WTC11 (cell line): Measurements from ENCODE around the gene EXOC4. TPM values are rescaled to one million over a fixed set of nuclear protein-coding genes. Genes with fewer than 3 reads are reported as not detected.
A peak's percentile ranks its signal among the peaks of the same experiment; 100 is the strongest.

ENCODE experiments used
- ATAC-seq: fragments of 200-7000 bp; cut with Tn5 transposase; 2 replicates; pipeline ENCODE4 v1.10.0; 2021; ENCODE audit warnings: mild to moderate bottlenecking, moderate library complexity
- CTCF ChIA-PET: fragments of 300-600 bp; sonication (Branson Sonifier 250); formaldehyde crosslinking; loops from one replicate; lab custom pipeline; 2021; ENCODE audit warnings: antibody characterized with exemption; lab: Charles Lee
- POLR2A ChIA-PET: fragments of 350-600 bp; sonication (Branson Sonifier 250); formaldehyde crosslinking; loops from one replicate; lab custom pipeline; 2021; ENCODE audit warnings: antibody characterized with exemption; lab: Charles Lee
- DNase-seq: peaks from one replicate; pipeline ENCODE4 v3.0.0; 2021; ENCODE audit warnings: low spot score
- H3K27ac Mint-ChIP-seq: 2 replicates; pipeline ENCODE4 v1.8.0; 2021; ENCODE audit warnings: mixed read lengths
- H3K27me3 Mint-ChIP-seq: 2 replicates; pipeline ENCODE4 v1.8.0; 2021; ENCODE audit warnings: low read depth, mild to moderate bottlenecking, moderate library complexity, mixed read lengths
- H3K36me3 Mint-ChIP-seq: 2 replicates; pipeline ENCODE4 v1.8.0; 2021; ENCODE audit warnings: mixed read lengths
- H3K4me1 Mint-ChIP-seq: 2 replicates; pipeline ENCODE4 v1.8.0; 2022; ENCODE audit warnings: mixed read lengths
- H3K4me3 Mint-ChIP-seq: 2 replicates; pipeline ENCODE4 v1.8.0; 2021; ENCODE audit warnings: mild to moderate bottlenecking, moderate library complexity, mixed read lengths
- H3K9me3 Mint-ChIP-seq: 2 replicates; pipeline ENCODE4 v1.8.0; 2021; ENCODE audit warnings: mixed read lengths
- CREM ChIP-seq: sonication (generic); formaldehyde crosslinking; IDR thresholded peaks from 2 replicates; pipeline ENCODE4 v1.8.1; 2022; ENCODE audit warnings: mild to moderate bottlenecking, missing genetic modification reagents, moderate library complexity
- GABPB1 ChIP-seq: sonication (generic); formaldehyde crosslinking; IDR thresholded peaks from 2 replicates; pipeline ENCODE4 v1.8.1; 2023; ENCODE audit warnings: mild to moderate bottlenecking, missing genetic modification reagents
- HMGA2 ChIP-seq: fragments of 250-450 bp; sonication (Bioruptor Pico); IDR thresholded peaks from 2 replicates; pipeline ENCODE4 v1.4.0; 2021; ENCODE audit warnings: mild to moderate bottlenecking, moderate library complexity
- SMAD3 ChIP-seq: sonication (generic); formaldehyde crosslinking; IDR thresholded peaks from 2 replicates; pipeline ENCODE4 v1.8.0; 2022; ENCODE audit warnings: missing genetic modification reagents, mild to moderate bottlenecking, borderline replicate concordance
- ZNF121 ChIP-seq: sonication (generic); formaldehyde crosslinking; IDR thresholded peaks from 2 replicates; pipeline ENCODE4 v1.8.0; 2023; ENCODE audit warnings: missing genetic modification reagents
- ZNF317 ChIP-seq: sonication (generic); formaldehyde crosslinking; IDR thresholded peaks from 2 replicates; pipeline ENCODE4 v1.8.1; 2023; ENCODE audit warnings: low read depth, mild to moderate bottlenecking, moderate library complexity, missing genetic modification reagents, borderline replicate concordance
- ZNF416 ChIP-seq: fragments of 250-450 bp; sonication (Bioruptor Pico); IDR thresholded peaks from 2 replicates; pipeline ENCODE4 v1.9.0; 2021; ENCODE audit warnings: mild to moderate bottlenecking, inconsistent platforms
- ZNF423 ChIP-seq: fragments of 250-450 bp; sonication (Bioruptor Pico); IDR thresholded peaks from 2 replicates; pipeline ENCODE4 v2.1.2; 2022; ENCODE audit warnings: mild to moderate bottlenecking, moderate library complexity
- total RNA-seq: library from RNA; stranded (reverse); gene quantifications from 3 replicates; pipeline ENCODE4 v1.2.3, GENCODE V29; 2021
- TF ChIP-seq, protein P1 (sequence below): fragments of 250-450 bp; sonication (Bioruptor Pico); conservative IDR thresholded peaks from 2 replicates; pipeline ENCODE4 v1.9.0; 2021; ENCODE audit warnings: mild to moderate bottlenecking
- TF ChIP-seq, protein P2 (sequence below): sonication (generic); formaldehyde crosslinking; IDR thresholded peaks from 2 replicates; pipeline ENCODE4 v1.8.1; 2023; ENCODE audit warnings: mild to moderate bottlenecking, missing genetic modification reagents, borderline replicate concordance
- TF ChIP-seq, protein P3 (sequence below): fragments of 250-450 bp; sonication (Bioruptor Pico); IDR thresholded peaks from 2 replicates; pipeline ENCODE4 v1.9.0; 2021; ENCODE audit warnings: mild to moderate bottlenecking
- TF ChIP-seq, protein P4 (sequence below): sonication (generic); formaldehyde crosslinking; conservative IDR thresholded peaks from 2 replicates; pipeline ENCODE4 v1.8.1; 2023; ENCODE audit warnings: mild to moderate bottlenecking, low read depth, missing genetic modification reagents, moderate library complexity
- TF ChIP-seq, protein P5 (sequence below): sonication (generic); formaldehyde crosslinking; IDR thresholded peaks from 2 replicates; pipeline ENCODE4 v1.8.0; 2022; ENCODE audit warnings: missing genetic modification reagents
- TF ChIP-seq, protein P6 (sequence below): sonication (generic); formaldehyde crosslinking; IDR thresholded peaks from 2 replicates; pipeline ENCODE4 v1.8.0; 2022; ENCODE audit warnings: mild to moderate bottlenecking, missing genetic modification reagents
- TF ChIP-seq, protein P7 (sequence below): fragments of 250-450 bp; sonication (Bioruptor Pico); IDR thresholded peaks from 2 replicates; pipeline ENCODE4 v1.9.0; 2021; ENCODE audit warnings: moderate library complexity, mild to moderate bottlenecking, inconsistent platforms, borderline replicate concordance
- TF ChIP-seq, protein P8 (sequence below): sonication (generic); formaldehyde crosslinking; IDR thresholded peaks from 2 replicates; pipeline ENCODE4 v1.8.0; 2022; ENCODE audit warnings: mild to moderate bottlenecking, missing genetic modification reagents
- TF ChIP-seq, protein P9 (sequence below): fragments of 250-450 bp; sonication (Bioruptor Pico); IDR thresholded peaks from 2 replicates; pipeline ENCODE4 v2.1.2; 2022; ENCODE audit warnings: mild to moderate bottlenecking, moderate library complexity
- TF ChIP-seq, protein P10 (sequence below): sonication (generic); formaldehyde crosslinking; IDR thresholded peaks from 2 replicates; pipeline ENCODE4 v1.8.1; 2022; ENCODE audit warnings: mild to moderate bottlenecking, missing genetic modification reagents, moderate library complexity, borderline replicate concordance

EXOC4 gene
- total RNA-seq, 1 experiment from 2014 or later: 62.0 TPM

DNA sequence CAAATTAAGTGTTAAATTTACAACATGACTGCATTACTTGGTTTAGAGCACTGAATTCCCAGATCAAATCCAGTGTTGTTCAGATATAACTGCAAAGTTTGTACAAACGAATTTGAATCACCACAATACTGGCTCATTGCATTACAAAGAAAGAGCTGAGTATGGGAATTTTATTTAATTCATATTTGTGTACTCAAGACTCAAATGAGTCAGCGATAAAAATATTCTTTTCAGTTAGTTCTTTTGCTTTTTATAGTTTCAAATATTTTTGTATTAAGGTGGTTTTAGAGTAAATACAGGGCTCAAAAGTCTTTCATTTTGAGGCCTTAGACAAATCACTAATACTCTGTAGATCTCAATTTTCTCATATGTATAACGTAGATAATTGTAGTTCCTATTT is 805.6 kb downstream of the EXOC4 start (continued):
- TF ChIP-seq, protein P1, sequence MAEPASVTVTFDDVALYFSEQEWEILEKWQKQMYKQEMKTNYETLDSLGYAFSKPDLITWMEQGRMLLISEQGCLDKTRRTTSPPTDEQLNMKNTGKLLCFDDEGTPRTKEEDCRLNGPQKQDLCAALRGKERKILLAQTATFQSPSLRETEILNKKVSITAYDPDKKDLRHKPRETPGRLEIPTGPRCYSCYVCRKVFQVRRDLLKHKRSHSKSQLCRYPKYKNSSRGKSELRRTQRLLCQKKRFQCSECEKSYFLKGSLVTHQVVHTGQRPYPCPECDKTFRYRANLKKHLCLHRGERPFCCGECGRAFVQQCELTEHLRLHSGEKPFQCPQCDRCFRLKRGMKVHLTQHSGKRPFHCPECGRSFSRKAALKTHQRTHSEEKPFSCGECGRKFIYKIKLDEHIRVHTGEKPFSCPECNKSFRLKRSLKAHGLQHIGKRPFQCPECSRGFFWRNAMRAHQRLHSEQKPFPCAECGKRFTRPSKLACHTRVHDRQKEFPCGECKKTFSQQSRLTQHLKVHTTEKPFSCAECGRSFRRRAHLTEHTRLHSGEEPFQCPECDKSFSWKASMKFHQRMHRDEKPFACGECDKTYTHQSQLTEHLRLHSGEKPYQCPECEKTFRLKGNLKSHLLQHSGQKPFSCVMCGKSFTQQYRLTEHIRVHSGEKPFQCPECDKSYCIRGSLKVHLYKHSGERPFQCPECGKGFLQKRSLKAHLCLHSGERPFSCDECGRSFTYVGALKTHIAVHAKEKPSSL (CRISPR knock-in tag): no peak
- TF ChIP-seq ZNF121 (CRISPR knock-in tag): no peak
- TF ChIP-seq CREM (CRISPR knock-in tag): no peak
- TF ChIP-seq, protein P2, sequence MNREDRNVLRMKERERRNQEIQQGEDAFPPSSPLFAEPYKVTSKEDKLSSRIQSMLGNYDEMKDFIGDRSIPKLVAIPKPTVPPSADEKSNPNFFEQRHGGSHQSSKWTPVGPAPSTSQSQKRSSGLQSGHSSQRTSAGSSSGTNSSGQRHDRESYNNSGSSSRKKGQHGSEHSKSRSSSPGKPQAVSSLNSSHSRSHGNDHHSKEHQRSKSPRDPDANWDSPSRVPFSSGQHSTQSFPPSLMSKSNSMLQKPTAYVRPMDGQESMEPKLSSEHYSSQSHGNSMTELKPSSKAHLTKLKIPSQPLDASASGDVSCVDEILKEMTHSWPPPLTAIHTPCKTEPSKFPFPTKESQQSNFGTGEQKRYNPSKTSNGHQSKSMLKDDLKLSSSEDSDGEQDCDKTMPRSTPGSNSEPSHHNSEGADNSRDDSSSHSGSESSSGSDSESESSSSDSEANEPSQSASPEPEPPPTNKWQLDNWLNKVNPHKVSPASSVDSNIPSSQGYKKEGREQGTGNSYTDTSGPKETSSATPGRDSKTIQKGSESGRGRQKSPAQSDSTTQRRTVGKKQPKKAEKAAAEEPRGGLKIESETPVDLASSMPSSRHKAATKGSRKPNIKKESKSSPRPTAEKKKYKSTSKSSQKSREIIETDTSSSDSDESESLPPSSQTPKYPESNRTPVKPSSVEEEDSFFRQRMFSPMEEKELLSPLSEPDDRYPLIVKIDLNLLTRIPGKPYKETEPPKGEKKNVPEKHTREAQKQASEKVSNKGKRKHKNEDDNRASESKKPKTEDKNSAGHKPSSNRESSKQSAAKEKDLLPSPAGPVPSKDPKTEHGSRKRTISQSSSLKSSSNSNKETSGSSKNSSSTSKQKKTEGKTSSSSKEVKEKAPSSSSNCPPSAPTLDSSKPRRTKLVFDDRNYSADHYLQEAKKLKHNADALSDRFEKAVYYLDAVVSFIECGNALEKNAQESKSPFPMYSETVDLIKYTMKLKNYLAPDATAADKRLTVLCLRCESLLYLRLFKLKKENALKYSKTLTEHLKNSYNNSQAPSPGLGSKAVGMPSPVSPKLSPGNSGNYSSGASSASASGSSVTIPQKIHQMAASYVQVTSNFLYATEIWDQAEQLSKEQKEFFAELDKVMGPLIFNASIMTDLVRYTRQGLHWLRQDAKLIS: no peak
- TF ChIP-seq HMGA2 (CRISPR knock-in tag): no peak
- TF ChIP-seq GABPB1 (CRISPR knock-in tag): no peak
- TF ChIP-seq, all 79 proteins: peak for 0

DNA sequence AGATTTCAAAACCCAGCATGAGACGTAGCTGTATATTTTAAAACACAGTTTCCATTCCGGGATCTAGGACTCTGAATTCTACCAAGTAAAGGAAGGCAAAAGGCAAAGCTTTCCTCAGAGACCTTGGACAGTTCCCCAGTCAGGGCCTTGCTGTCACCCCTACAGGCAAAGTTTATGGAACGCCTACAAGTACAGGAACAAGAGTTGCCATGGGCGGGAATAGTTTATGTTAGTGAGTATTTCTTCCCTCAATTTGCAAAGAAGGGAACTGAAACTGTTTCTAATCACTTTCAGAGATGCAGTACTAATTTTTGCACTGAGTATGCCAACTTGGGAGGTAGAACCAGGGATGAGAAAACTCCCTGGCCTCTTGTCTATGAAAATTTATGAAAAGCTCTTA is 806.1 kb downstream of the EXOC4 start:
- Mint-ChIP-seq H3K9me3 (no peaks in the 10 kb centered on the region), H3K27me3 (no peaks in the 10 kb centered on the region), H3K36me3 (no peaks in the 10 kb centered on the region), H3K27ac (no peak overlapping the region), H3K4me3 (no peak overlapping the region), H3K4me1 (peaks cover 5% of the 10 kb centered on the region)
- ATAC-seq: peak; percentile 76
- POLR2A ChIA-PET: no interaction called here
- CTCF ChIA-PET: no interaction called here
- no peak for DNase-seq
- no peak for TF ChIP-seq SMAD3
- TF ChIP-seq ZNF317 (CRISPR knock-in tag): no peak
- TF ChIP-seq, protein P3, sequence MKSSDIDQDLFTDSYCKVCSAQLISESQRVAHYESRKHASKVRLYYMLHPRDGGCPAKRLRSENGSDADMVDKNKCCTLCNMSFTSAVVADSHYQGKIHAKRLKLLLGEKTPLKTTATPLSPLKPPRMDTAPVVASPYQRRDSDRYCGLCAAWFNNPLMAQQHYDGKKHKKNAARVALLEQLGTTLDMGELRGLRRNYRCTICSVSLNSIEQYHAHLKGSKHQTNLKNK (CRISPR knock-in tag): no peak
- TF ChIP-seq, protein P4, sequence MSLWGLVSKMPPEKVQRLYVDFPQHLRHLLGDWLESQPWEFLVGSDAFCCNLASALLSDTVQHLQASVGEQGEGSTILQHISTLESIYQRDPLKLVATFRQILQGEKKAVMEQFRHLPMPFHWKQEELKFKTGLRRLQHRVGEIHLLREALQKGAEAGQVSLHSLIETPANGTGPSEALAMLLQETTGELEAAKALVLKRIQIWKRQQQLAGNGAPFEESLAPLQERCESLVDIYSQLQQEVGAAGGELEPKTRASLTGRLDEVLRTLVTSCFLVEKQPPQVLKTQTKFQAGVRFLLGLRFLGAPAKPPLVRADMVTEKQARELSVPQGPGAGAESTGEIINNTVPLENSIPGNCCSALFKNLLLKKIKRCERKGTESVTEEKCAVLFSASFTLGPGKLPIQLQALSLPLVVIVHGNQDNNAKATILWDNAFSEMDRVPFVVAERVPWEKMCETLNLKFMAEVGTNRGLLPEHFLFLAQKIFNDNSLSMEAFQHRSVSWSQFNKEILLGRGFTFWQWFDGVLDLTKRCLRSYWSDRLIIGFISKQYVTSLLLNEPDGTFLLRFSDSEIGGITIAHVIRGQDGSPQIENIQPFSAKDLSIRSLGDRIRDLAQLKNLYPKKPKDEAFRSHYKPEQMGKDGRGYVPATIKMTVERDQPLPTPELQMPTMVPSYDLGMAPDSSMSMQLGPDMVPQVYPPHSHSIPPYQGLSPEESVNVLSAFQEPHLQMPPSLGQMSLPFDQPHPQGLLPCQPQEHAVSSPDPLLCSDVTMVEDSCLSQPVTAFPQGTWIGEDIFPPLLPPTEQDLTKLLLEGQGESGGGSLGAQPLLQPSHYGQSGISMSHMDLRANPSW (CRISPR knock-in tag): no peak
- TF ChIP-seq, protein P5, sequence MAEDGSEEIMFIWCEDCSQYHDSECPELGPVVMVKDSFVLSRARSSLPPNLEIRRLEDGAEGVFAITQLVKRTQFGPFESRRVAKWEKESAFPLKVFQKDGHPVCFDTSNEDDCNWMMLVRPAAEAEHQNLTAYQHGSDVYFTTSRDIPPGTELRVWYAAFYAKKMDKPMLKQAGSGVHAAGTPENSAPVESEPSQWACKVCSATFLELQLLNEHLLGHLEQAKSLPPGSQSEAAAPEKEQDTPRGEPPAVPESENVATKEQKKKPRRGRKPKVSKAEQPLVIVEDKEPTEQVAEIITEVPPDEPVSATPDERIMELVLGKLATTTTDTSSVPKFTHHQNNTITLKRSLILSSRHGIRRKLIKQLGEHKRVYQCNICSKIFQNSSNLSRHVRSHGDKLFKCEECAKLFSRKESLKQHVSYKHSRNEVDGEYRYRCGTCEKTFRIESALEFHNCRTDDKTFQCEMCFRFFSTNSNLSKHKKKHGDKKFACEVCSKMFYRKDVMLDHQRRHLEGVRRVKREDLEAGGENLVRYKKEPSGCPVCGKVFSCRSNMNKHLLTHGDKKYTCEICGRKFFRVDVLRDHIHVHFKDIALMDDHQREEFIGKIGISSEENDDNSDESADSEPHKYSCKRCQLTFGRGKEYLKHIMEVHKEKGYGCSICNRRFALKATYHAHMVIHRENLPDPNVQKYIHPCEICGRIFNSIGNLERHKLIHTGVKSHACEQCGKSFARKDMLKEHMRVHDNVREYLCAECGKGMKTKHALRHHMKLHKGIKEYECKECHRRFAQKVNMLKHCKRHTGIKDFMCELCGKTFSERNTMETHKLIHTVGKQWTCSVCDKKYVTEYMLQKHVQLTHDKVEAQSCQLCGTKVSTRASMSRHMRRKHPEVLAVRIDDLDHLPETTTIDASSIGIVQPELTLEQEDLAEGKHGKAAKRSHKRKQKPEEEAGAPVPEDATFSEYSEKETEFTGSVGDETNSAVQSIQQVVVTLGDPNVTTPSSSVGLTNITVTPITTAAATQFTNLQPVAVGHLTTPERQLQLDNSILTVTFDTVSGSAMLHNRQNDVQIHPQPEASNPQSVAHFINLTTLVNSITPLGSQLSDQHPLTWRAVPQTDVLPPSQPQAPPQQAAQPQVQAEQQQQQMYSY (CRISPR knock-in tag): no peak
- TF ChIP-seq, protein P6, sequence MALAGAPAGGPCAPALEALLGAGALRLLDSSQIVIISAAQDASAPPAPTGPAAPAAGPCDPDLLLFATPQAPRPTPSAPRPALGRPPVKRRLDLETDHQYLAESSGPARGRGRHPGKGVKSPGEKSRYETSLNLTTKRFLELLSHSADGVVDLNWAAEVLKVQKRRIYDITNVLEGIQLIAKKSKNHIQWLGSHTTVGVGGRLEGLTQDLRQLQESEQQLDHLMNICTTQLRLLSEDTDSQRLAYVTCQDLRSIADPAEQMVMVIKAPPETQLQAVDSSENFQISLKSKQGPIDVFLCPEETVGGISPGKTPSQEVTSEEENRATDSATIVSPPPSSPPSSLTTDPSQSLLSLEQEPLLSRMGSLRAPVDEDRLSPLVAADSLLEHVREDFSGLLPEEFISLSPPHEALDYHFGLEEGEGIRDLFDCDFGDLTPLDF (CRISPR knock-in tag): no peak
- TF ChIP-seq, protein P7, sequence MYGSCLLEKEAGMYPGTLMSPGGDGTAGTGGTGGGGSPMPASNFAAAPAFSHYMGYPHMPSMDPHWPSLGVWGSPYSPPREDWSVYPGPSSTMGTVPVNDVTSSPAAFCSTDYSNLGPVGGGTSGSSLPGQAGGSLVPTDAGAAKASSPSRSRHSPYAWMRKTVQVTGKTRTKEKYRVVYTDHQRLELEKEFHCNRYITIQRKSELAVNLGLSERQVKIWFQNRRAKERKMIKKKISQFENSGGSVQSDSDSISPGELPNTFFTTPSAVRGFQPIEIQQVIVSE (CRISPR knock-in tag): no peak
- no peak for TF ChIP-seq ZNF423 (CRISPR knock-in tag)
- TF ChIP-seq, protein P8, sequence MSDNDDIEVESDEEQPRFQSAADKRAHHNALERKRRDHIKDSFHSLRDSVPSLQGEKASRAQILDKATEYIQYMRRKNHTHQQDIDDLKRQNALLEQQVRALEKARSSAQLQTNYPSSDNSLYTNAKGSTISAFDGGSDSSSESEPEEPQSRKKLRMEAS (CRISPR knock-in tag): no peak
- TF ChIP-seq, protein P9, sequence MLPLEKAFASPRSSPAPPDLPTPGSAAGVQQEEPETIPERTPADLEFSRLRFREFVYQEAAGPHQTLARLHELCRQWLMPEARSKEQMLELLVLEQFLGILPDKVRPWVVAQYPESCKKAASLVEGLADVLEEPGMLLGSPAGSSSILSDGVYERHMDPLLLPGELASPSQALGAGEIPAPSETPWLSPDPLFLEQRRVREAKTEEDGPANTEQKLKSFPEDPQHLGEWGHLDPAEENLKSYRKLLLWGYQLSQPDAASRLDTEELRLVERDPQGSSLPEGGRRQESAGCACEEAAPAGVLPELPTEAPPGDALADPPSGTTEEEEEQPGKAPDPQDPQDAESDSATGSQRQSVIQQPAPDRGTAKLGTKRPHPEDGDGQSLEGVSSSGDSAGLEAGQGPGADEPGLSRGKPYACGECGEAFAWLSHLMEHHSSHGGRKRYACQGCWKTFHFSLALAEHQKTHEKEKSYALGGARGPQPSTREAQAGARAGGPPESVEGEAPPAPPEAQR: no peak
- TF ChIP-seq, protein P10, sequence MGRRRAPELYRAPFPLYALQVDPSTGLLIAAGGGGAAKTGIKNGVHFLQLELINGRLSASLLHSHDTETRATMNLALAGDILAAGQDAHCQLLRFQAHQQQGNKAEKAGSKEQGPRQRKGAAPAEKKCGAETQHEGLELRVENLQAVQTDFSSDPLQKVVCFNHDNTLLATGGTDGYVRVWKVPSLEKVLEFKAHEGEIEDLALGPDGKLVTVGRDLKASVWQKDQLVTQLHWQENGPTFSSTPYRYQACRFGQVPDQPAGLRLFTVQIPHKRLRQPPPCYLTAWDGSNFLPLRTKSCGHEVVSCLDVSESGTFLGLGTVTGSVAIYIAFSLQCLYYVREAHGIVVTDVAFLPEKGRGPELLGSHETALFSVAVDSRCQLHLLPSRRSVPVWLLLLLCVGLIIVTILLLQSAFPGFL: no peak
- TF ChIP-seq ZNF416 (CRISPR knock-in tag): no peak
